ENCODE data around the gene RAPGEF5.

The RAPGEF5 gene

GRCh38 chr7:22351329-22351692 is 5.6 kb downstream of the RAPGEF5 start:
- DNase-seq (ENCODE audit: insufficient read length, low spot score) (no peak), FAIRE-seq (no peak)

GRCh38 chr7:22350466-22351328 is 6.3 kb downstream of the RAPGEF5 start:
- DNase-seq (ENCODE audit: insufficient read length, low spot score) (peak; percentile 12), FAIRE-seq (no peak)

- FAIRE-seq (no peak), DNase-seq (ENCODE audit: insufficient read length, low spot score) (no peak)
These were observed 8.6 kb downstream of the RAPGEF5 start for GRCh38 chr7:22348379-22348778.

GRCh38 chr7:22346383-22347107 is 10.4 kb downstream of the RAPGEF5 start:
- FAIRE-seq (no peak), DNase-seq (ENCODE audit: insufficient read length, low spot score) (no peak)

- DNase-seq (ENCODE audit: insufficient read length, low spot score) (no peak), FAIRE-seq (no peak)
These were observed 12.3 kb downstream of the RAPGEF5 start for GRCh38 chr7:22344655-22345054.

GRCh38 chr7:22343612-22344011 is 13.3 kb downstream of the RAPGEF5 start:
- FAIRE-seq (no peak), DNase-seq (ENCODE audit: insufficient read length, low spot score) (no peak)

GRCh38 chr7:22343071-22343470 is 13.9 kb downstream of the RAPGEF5 start:
- no peak for FAIRE-seq

GRCh38 chr7:22339725-22340390 is 17.1 kb downstream of the RAPGEF5 start:
- FAIRE-seq (no peak), DNase-seq (ENCODE audit: insufficient read length, low spot score) (no peak)

More at GRCh38 chr7:22343071-22343470, 13.9 kb downstream of the RAPGEF5 start:
- no peak for DNase-seq (ENCODE audit: insufficient read length, low spot score)

- FAIRE-seq (no peak), DNase-seq (ENCODE audit: insufficient read length, low spot score) (no peak)
These were observed 18.1 kb downstream of the RAPGEF5 start for GRCh38 chr7:22338877-22339276.

- no peak for FAIRE-seq
- no peak for DNase-seq (ENCODE audit: insufficient read length, low spot score)
These were observed 18.5 kb downstream of the RAPGEF5 start for GRCh38 chr7:22338411-22338810.

GRCh38 chr7:22333680-22334141 is 23.2 kb downstream of the RAPGEF5 start:
- FAIRE-seq (no peak), DNase-seq (ENCODE audit: insufficient read length, low spot score) (no peak)

- FAIRE-seq (no peak), DNase-seq (ENCODE audit: insufficient read length, low spot score) (no peak)
These were observed 24.5 kb downstream of the RAPGEF5 start for GRCh38 chr7:22332461-22332870.

GRCh38 chr7:22331704-22332103 is 25.2 kb downstream of the RAPGEF5 start:
- DNase-seq (ENCODE audit: insufficient read length, low spot score) (no peak), FAIRE-seq (no peak)

- no peak for DNase-seq (ENCODE audit: insufficient read length, low spot score)
- FAIRE-seq = no peak
These were observed 26.1 kb downstream of the RAPGEF5 start for GRCh38 chr7:22330903-22331302.

- DNase-seq (ENCODE audit: insufficient read length, low spot score) (no peak), FAIRE-seq (no peak)
These were observed 27.0 kb downstream of the RAPGEF5 start for GRCh38 chr7:22329816-22330524.

- no peak for FAIRE-seq
- no peak for DNase-seq (ENCODE audit: insufficient read length, low spot score)
These were observed 30.8 kb downstream of the RAPGEF5 start for GRCh38 chr7:22326181-22326580.

- DNase-seq (ENCODE audit: insufficient read length, low spot score) (no peak), FAIRE-seq (no peak)
These were observed 31.3 kb downstream of the RAPGEF5 start for GRCh38 chr7:22325671-22326070.

- FAIRE-seq (no peak), DNase-seq (ENCODE audit: insufficient read length, low spot score) (no peak)
These were observed 33.2 kb downstream of the RAPGEF5 start for GRCh38 chr7:22323714-22324113.

GRCh38 chr7:22320416-22320815 is 36.5 kb downstream of the RAPGEF5 start:
- no peak for FAIRE-seq
- no peak for DNase-seq (ENCODE audit: insufficient read length, low spot score)
